ENCODE measurements around the gene PLA2G6. TPM values are rescaled to one million over a fixed set of nuclear protein-coding genes. Genes with fewer than 3 reads are reported as not detected.

The PLA2G6 gene
- total and polyA plus RNA-seq, 2 of the 13 experiments (the other 11 are each of a cell fraction or from before 2014, with no cell fraction given): 4.8 to 11.5 TPM

DNA sequence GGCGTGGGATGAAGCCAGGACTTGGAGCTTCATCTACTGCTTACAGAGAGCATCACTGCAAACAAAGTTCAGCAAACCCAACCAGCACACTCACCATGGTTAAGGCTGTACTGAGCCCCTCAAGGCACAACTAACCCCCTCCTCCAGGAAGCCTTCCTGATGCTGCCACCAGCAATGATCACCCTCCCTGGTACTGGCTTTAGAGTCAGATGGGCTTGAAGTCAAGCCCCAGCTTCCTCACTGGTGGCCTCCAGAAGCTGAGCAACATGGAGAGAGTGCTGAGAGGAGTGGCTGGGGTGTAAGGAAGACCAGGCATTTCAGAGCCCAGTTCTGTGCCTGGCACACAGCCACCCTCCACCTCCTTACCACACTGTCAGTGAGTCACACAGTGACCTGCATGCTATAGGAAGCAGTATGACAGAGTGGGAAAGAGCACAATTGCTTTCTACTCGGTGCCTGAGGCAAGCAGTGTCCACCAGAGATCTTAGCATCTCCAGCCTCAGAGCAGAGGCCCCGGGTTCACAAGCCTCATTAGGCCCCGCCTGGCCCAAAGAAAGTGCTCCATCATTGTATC lies 46.4 kb downstream of the PLA2G6 start:
- DNase-seq (ENCODE audit: low spot score) (no peak), FAIRE-seq (no peak), ATAC-seq (no peak)
- intact Hi-C loops (cut with micrococcal nuclease; ENCODE audit: unreplicated experiment) (no loop called here), in situ Hi-C loops (cut with HindIII; ENCODE audit: extremely low pct_ligation_motif_present, low pct_unique_long_range_greater_than_20kb) (no loop called here)
- no peaks in the 10 kb centered on the region for H3K79me2 ChIP-seq (ENCODE audit: insufficient read depth, low read length)
- H3K4me2 ChIP-seq (ENCODE audit: low read depth, low read length): no peak overlapping the region
- 72% methylated on average over 3 of the region's 4 CpGs for WGBS (ENCODE audit: low lambda C conversion rate)
- H4K20me1 ChIP-seq (ENCODE audit: insufficient read depth, low read length): no peaks in the 10 kb centered on the region
- POLR2A ChIA-PET: no interaction called here
- no peaks in the 10 kb centered on the region for H3K36me3 ChIP-seq (replicated peaks in 1 of 2; ENCODE audit: control insufficient read depth in 1 of 2, insufficient read depth in 2 of 2, low read length in 2 of 2)
- no TSS peak for BruUV-seq (replicated peaks)
- TF ChIP-seq TCF12 (IDR thresholded peaks at IDR 0.05) (no peak), TCF12 (CRISPR knock-in tag; IDR thresholded peaks at IDR 0.05) (no peak), CBX2 (IDR thresholded peaks at IDR 0.05; ENCODE audit: low read depth, low read length) (no peak), CBX2 (CRISPR knock-in tag; IDR thresholded peaks at IDR 0.05; ENCODE audit: low read depth) (no peak), KDM2A (CRISPR knock-in tag; IDR thresholded peaks at IDR 0.05; ENCODE audit: borderline replicate concordance, low read depth) (no peak), SMAD9 (CRISPR knock-in tag; IDR thresholded peaks at IDR 0.05) (no peak), ARNT2 (CRISPR knock-in tag; IDR thresholded peaks at IDR 0.05; ENCODE audit: low read depth) (no peak), ZNF331 (CRISPR knock-in tag; IDR thresholded peaks at IDR 0.05) (no peak), ZFP90 (CRISPR knock-in tag; IDR thresholded peaks at IDR 0.05; ENCODE audit: borderline replicate concordance) (no peak), ZNF841 (CRISPR knock-in tag; IDR thresholded peaks at IDR 0.05; ENCODE audit: borderline replicate concordance) (no peak), ZNF160 (CRISPR knock-in tag; IDR thresholded peaks at IDR 0.05) (no peak), KDM1A (CRISPR knock-in tag; IDR thresholded peaks at IDR 0.05) (no peak), NFE2 (CRISPR knock-in tag; IDR thresholded peaks at IDR 0.05) (no peak), TCF7 (IDR thresholded peaks at IDR 0.05; ENCODE audit: low read depth) (no peak), ZBTB38 (CRISPR knock-in tag; IDR thresholded peaks at IDR 0.05) (no peak)
- TF ChIP-seq, protein P1, sequence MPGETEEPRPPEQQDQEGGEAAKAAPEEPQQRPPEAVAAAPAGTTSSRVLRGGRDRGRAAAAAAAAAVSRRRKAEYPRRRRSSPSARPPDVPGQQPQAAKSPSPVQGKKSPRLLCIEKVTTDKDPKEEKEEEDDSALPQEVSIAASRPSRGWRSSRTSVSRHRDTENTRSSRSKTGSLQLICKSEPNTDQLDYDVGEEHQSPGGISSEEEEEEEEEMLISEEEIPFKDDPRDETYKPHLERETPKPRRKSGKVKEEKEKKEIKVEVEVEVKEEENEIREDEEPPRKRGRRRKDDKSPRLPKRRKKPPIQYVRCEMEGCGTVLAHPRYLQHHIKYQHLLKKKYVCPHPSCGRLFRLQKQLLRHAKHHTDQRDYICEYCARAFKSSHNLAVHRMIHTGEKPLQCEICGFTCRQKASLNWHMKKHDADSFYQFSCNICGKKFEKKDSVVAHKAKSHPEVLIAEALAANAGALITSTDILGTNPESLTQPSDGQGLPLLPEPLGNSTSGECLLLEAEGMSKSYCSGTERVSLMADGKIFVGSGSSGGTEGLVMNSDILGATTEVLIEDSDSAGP (CRISPR knock-in tag; IDR thresholded peaks at IDR 0.05; ENCODE audit: borderline replicate concordance): no peak
- TF ChIP-seq, protein P2, sequence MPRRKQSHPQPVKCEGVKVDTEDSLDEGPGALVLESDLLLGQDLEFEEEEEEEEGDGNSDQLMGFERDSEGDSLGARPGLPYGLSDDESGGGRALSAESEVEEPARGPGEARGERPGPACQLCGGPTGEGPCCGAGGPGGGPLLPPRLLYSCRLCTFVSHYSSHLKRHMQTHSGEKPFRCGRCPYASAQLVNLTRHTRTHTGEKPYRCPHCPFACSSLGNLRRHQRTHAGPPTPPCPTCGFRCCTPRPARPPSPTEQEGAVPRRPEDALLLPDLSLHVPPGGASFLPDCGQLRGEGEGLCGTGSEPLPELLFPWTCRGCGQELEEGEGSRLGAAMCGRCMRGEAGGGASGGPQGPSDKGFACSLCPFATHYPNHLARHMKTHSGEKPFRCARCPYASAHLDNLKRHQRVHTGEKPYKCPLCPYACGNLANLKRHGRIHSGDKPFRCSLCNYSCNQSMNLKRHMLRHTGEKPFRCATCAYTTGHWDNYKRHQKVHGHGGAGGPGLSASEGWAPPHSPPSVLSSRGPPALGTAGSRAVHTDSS (CRISPR knock-in tag; conservative IDR thresholded peaks at IDR 0.05): no peak
- no peak overlapping the region for H3K4me3 ChIP-seq (replicated peaks in 1 of 3; ENCODE audit: insufficient read depth in 1 of 3, low read depth in 2 of 3, low read length in 3 of 3)
- H2AFZ ChIP-seq (ENCODE audit: low read length): no peak overlapping the region
- H3K27me3 ChIP-seq (ENCODE audit: control insufficient read depth in 1 of 2, insufficient read depth in 2 of 2, low read length in 2 of 2): no peaks in the 10 kb centered on the region; a peak in 1 of 5 replicates
- no peak overlapping the region for H3K9ac ChIP-seq (ENCODE audit: insufficient read depth, low read depth, low read length)
- no peaks in the 10 kb centered on the region for H3K4me1 ChIP-seq (ENCODE audit: insufficient read depth, low read length)
- CTCF ChIA-PET (ENCODE audit: low intra/inter-chr PET ratio, low total read pairs): no interaction called here
- H3K9me3 ChIP-seq (ENCODE audit: low read length): no peaks in the 10 kb centered on the region
- H3K27ac ChIP-seq (ENCODE audit: extremely low read length, insufficient read depth, low read length): no peak overlapping the region
